OCI-LY1 (cell line): ENCODE data around the gene KANTR.
"Not testable (repeated sequence)": the region's sequence is repeated elsewhere in the genome, so short reads cannot be mapped to it uniquely, and the experiment has no call there.

Experiments
- H2AFZ ChIP-seq: fragments of 200-600 bp; sonication (generic), shearing (Covaris generic); 2 replicates; pipeline ENCODE4 v1.6.0; 2014; ENCODE audit warnings: antibody characterized with exemption, mild to moderate bottlenecking, low read length
- H3F3A ChIP-seq: fragments of 200-600 bp; sonication (generic), shearing (Covaris generic); 2 replicates; pipeline ENCODE4 v1.6.0; 2014; ENCODE audit warnings: mild to moderate bottlenecking, antibody characterized with exemption, low read length, moderate library complexity; ENCODE audit not compliant: insufficient read depth
- H3K27ac ChIP-seq: fragments of 200-600 bp; sonication (generic); 2 replicates; pipeline ENCODE4 v1.5.1; 2014; ENCODE audit warnings: low read length, mixed run types, mild to moderate bottlenecking, low read depth; ENCODE audit not compliant: poor library complexity, severe bottlenecking
- H3K27me3 ChIP-seq: fragments of 200-600 bp; sonication (generic); 2 replicates; pipeline ENCODE4 v1.6.0; 2014; ENCODE audit warnings: antibody characterized with exemption, mild to moderate bottlenecking, low read length, moderate library complexity; ENCODE audit not compliant: insufficient read depth
- H3K36me3 ChIP-seq: fragments of 200-600 bp; sonication (generic); 2 replicates; pipeline ENCODE4 v1.6.1; 2014; ENCODE audit warnings: mild to moderate bottlenecking, antibody characterized with exemption, low read length, moderate library complexity, mixed read lengths; ENCODE audit not compliant: insufficient read depth
- H3K4me1 ChIP-seq: fragments of 200-600 bp; sonication (generic); 2 replicates; pipeline ENCODE4 v1.5.1; 2014; ENCODE audit warnings: mild to moderate bottlenecking, low read length, moderate library complexity; ENCODE audit not compliant: insufficient read depth, severe bottlenecking
- H3K4me2 ChIP-seq: fragments of 200-600 bp; sonication (generic), shearing (Covaris generic); 2 replicates; pipeline ENCODE4 v1.6.1; 2014; ENCODE audit warnings: low read length
- H3K4me3 ChIP-seq: fragments of 200-600 bp; sonication (generic); 2 replicates; pipeline ENCODE4 v1.5.1; 2014; ENCODE audit warnings: low read length, low read depth, mild to moderate bottlenecking, mixed read lengths; ENCODE audit not compliant: poor library complexity, severe bottlenecking
- H3K79me2 ChIP-seq: fragments of 200-600 bp; shearing (Covaris generic); 2 replicates; pipeline ENCODE4 v1.6.1; 2016; ENCODE audit warnings: mixed run types, low read length, mixed read lengths; ENCODE audit not compliant: insufficient read depth
- H3K9ac ChIP-seq: fragments of 200-600 bp; sonication (generic), shearing (Covaris generic); 2 replicates; pipeline ENCODE4 v1.6.1; 2014; ENCODE audit warnings: mild to moderate bottlenecking, low read length, mixed read lengths
- H3K9me2 ChIP-seq: fragments of 200-600 bp; sonication (generic), shearing (Covaris generic); 2 replicates; pipeline ENCODE4 v1.6.1; 2014; ENCODE audit warnings: low read depth, mild to moderate bottlenecking, low read length, mixed read lengths
- H3K9me3 ChIP-seq: fragments of 200-600 bp; shearing (Covaris generic); 2 replicates; pipeline ENCODE4 v1.6.1; 2014; ENCODE audit warnings: low read length, mixed read lengths
- H4K20me1 ChIP-seq: fragments of 200-600 bp; sonication (generic), shearing (Covaris generic); 2 replicates; pipeline ENCODE4 v1.6.0; 2016; ENCODE audit warnings: mild to moderate bottlenecking, low read length; ENCODE audit not compliant: insufficient read depth
- EZH2 ChIP-seq: fragments of 200-600 bp; sonication (generic), shearing (Covaris generic); IDR thresholded peaks from 2 replicates; pipeline ENCODE4 v1.8.0; 2017; ENCODE audit warnings: borderline replicate concordance, mixed run types, mild to moderate bottlenecking, antibody characterized with exemption, low read length, moderate library complexity, mixed read lengths
- TF ChIP-seq, protein P1 (sequence below): fragments of 200-600 bp; sonication (generic), shearing (Covaris generic); IDR thresholded peaks from 2 replicates; pipeline ENCODE4 v1.5.1; 2017; ENCODE audit warnings: mild to moderate bottlenecking, antibody characterized with exemption, low read length, moderate library complexity, mixed read lengths

KANTR gene

GRCh38 chrX:53160297-53160983 lies 66.5 kb downstream of the KANTR start:
- TF ChIP-seq, protein P1, sequence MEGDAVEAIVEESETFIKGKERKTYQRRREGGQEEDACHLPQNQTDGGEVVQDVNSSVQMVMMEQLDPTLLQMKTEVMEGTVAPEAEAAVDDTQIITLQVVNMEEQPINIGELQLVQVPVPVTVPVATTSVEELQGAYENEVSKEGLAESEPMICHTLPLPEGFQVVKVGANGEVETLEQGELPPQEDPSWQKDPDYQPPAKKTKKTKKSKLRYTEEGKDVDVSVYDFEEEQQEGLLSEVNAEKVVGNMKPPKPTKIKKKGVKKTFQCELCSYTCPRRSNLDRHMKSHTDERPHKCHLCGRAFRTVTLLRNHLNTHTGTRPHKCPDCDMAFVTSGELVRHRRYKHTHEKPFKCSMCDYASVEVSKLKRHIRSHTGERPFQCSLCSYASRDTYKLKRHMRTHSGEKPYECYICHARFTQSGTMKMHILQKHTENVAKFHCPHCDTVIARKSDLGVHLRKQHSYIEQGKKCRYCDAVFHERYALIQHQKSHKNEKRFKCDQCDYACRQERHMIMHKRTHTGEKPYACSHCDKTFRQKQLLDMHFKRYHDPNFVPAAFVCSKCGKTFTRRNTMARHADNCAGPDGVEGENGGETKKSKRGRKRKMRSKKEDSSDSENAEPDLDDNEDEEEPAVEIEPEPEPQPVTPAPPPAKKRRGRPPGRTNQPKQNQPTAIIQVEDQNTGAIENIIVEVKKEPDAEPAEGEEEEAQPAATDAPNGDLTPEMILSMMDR = no peak
- no peak for TF ChIP-seq EZH2
- no peaks in the 10 kb centered on the region for H3K36me3 ChIP-seq
- no peak overlapping the region for H3K4me2 ChIP-seq
- no peak overlapping the region for H3K9ac ChIP-seq
- H3K4me1 ChIP-seq = no peaks in the 10 kb centered on the region
- H3K9me2 ChIP-seq = no peaks in the 10 kb centered on the region
- no peaks in the 10 kb centered on the region for H3F3A ChIP-seq
- no peak overlapping the region for H3K27ac ChIP-seq
- H3K4me3 ChIP-seq = no peak overlapping the region
- no peaks in the 10 kb centered on the region for H4K20me1 ChIP-seq
- H2AFZ ChIP-seq = no peak overlapping the region
- no peaks in the 10 kb centered on the region for H3K9me3 ChIP-seq
- no peaks in the 10 kb centered on the region for H3K79me2 ChIP-seq
- no peaks in the 10 kb centered on the region for H3K27me3 ChIP-seq

- Histone ChIP-seq H3K27ac (no peak overlapping the region), H3K79me2 (no peaks in the 10 kb centered on the region), H3K4me2 (no peak overlapping the region), H3K9me3 (no peaks in the 10 kb centered on the region), H2AFZ (no peak overlapping the region), H3F3A (no peaks in the 10 kb centered on the region), H3K9ac (no peak overlapping the region), H4K20me1 (no peaks in the 10 kb centered on the region), H3K9me2 (no peaks in the 10 kb centered on the region), H3K36me3 (no peaks in the 10 kb centered on the region), H3K4me1 (no peaks in the 10 kb centered on the region), H3K4me3 (no peak overlapping the region), H3K27me3 (no peaks in the 10 kb centered on the region)
- TF ChIP-seq EZH2 = no peak
- TF ChIP-seq, protein P1 = no peak
These were observed 69.5 kb downstream of the KANTR start for GRCh38 chrX:53163436-53163835.

DNA sequence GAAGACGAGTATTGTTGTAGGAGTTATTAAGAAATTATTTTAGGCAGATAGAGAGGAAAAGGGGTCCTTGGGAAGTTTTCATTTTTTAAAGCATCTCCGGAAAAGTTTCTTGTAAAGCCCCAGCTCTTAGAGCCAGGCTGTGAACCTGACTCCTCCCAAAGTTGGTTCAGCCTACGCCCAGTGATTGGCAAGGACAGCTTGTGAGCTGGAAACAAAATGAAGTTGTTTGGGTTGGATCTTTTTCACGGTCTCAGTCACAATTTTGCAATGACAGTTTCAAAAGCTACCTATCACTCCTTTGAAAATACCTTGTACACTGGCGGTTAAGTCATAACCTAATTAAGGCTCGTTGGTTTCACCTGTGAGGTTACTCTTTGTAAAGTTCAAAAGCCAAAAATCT lies 70.6 kb downstream of the KANTR start:
- H3K4me1 ChIP-seq, H3K9me2 ChIP-seq, H3K27me3 ChIP-seq, H3K27ac ChIP-seq, H3K36me3 ChIP-seq, H3K9me3 ChIP-seq, H3K9ac ChIP-seq, H3F3A ChIP-seq, H3K4me3 ChIP-seq, H3K4me2 ChIP-seq, H4K20me1 ChIP-seq, H2AFZ ChIP-seq, H3K79me2 ChIP-seq: not testable (repeated sequence)

DNA sequence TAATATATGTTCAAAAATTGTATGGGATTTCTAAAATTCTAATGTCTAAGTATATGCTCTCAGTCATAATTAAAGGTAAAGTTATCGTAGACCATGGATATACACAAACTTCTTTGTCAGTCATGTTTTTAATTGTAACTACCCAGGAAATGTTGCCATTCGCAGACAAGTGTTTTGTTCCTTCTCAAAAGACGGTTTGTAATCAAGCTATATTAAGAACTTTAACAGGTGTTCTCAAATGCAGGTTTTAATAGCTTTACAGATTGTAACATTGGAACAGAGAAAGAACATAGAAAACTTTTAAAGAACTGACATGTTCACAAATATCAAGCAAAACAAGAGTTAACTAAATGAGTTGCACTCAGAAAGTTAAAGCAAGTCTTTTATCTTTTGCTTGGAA lies 72.2 kb downstream of the KANTR start:
- H3K9me2 ChIP-seq = no peaks in the 10 kb centered on the region
- H3K4me1 ChIP-seq = no peaks in the 10 kb centered on the region
- no peak overlapping the region for H3K9ac ChIP-seq
- H3F3A ChIP-seq = no peaks in the 10 kb centered on the region
- H3K27me3 ChIP-seq = no peaks in the 10 kb centered on the region
- TF ChIP-seq, protein P1 = no peak
- no peak for TF ChIP-seq EZH2
- no peaks in the 10 kb centered on the region for H3K36me3 ChIP-seq
- H3K9me3 ChIP-seq = no peaks in the 10 kb centered on the region
- H4K20me1 ChIP-seq = no peaks in the 10 kb centered on the region
- no peak overlapping the region for H2AFZ ChIP-seq
- H3K79me2 ChIP-seq = no peaks in the 10 kb centered on the region
- H3K4me3 ChIP-seq = no peak overlapping the region
- H3K4me2 ChIP-seq = no peak overlapping the region
- no peak overlapping the region for H3K27ac ChIP-seq
